Upper lobe of left lung (tissue), 4 donors: Measurements from ENCODE around the gene COX7A1.
A peak's percentile ranks its signal among the peaks of the same experiment; 100 is the strongest.

Experiments
- POLR2AphosphoS5 ChIP-seq, 2 donors: sonication (generic); formaldehyde crosslinking; IDR thresholded peaks; one replicate each; pipeline ENCODE4 v1.5.1; 2017; ENCODE audit warnings: antibody characterized with exemption in 2 of 2
- TF ChIP-seq, protein P1 (sequence below), 6 experiments: fragments of 450-650 bp in 4 of 6; fragments of 200-600 bp in 2 of 6; sonication (generic) in 2 of 6; IDR thresholded peaks; one replicate each; pipeline ENCODE4 v1.5.1; 2016 to 2019; ENCODE audit warnings: antibody characterized with exemption in 6 of 6

DNA sequence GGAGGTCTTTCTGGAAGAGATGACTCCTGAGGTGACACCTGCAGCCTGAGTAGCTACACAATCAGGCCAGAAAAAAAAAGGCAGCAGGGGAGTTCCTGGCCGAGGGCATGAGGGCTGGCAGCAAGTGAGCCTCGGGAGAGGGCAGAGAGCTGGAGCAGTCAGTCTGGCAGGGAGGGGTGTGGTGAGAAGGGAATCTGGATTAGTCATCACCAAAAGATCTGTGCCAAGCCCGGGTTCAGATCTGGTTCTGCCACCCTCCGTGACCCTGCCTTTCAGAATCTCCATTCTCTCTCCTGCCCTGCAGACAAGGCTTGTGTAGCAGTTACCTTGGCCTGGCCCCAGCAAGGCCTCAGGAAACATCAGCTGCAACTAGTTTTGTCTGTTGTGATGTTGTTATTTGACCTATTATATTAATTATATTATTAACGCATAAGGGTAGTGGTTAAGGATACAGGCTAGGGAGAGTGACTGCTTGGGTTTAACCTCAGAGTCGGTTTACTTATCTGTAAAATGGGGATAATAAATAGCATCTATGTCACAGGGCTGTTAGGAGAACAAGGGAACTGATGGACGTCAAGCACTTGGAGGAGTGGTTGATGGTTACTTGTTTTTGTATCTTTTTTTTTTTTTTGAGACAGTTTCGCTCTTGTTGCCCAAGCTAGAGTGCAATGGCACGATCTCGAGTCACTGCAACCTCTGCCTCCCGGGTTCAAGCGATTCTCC, 15.1 kb downstream of the COX7A1 start:
- TF ChIP-seq, protein P1, sequence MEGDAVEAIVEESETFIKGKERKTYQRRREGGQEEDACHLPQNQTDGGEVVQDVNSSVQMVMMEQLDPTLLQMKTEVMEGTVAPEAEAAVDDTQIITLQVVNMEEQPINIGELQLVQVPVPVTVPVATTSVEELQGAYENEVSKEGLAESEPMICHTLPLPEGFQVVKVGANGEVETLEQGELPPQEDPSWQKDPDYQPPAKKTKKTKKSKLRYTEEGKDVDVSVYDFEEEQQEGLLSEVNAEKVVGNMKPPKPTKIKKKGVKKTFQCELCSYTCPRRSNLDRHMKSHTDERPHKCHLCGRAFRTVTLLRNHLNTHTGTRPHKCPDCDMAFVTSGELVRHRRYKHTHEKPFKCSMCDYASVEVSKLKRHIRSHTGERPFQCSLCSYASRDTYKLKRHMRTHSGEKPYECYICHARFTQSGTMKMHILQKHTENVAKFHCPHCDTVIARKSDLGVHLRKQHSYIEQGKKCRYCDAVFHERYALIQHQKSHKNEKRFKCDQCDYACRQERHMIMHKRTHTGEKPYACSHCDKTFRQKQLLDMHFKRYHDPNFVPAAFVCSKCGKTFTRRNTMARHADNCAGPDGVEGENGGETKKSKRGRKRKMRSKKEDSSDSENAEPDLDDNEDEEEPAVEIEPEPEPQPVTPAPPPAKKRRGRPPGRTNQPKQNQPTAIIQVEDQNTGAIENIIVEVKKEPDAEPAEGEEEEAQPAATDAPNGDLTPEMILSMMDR (IDR thresholded peaks at IDR 0.05) = no peak
- peak; percentile 23 to 60 for TF ChIP-seq POLR2AphosphoS5 (IDR thresholded peaks at IDR 0.05)
